ENCODE measurements around the gene CNN1.
"Not testable (repeated sequence)": the region's sequence is repeated elsewhere in the genome, so short reads cannot be mapped to it uniquely, and the experiment has no call there.

The CNN1 gene

GRCh38 chr19:11570039-11570462 is 31.4 kb downstream of the CNN1 start:
- H3K9me3 Mint-ChIP-seq (ENCODE audit: low read depth): no peaks in the 10 kb centered on the region
- no peak overlapping the region for H3K27ac Mint-ChIP-seq
- H3K27me3 Mint-ChIP-seq: no peaks in the 10 kb centered on the region
- peaks cover 1% of the 10 kb centered on the region for H3K4me1 Mint-ChIP-seq (ENCODE audit: low read depth)
- H3K36me3 Mint-ChIP-seq: peaks cover 3% of the 10 kb centered on the region
- H3K4me3 Mint-ChIP-seq: no peak overlapping the region

DNA sequence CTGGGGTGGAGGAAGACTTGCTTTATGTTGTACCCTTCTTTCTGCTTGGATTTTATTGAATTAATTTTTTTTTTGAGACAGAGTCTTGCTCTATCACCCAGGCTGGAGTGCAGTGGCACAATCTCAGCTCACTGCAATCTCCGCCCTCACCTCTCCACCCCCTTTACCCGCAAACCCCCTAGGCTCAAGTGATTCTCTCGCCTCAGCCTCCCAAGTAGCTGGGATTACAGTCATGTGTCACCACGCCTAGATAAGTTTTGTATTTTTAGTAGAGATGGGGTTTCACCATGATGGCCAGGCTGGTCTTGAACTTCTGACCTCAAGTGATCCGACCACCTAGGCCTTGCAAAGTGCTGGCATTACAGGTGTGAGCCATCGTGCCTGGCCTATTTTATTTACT is 34.7 kb downstream of the CNN1 start:
- H3K36me3 Mint-ChIP-seq; H3K4me1 Mint-ChIP-seq (ENCODE audit: low read depth); H3K4me3 Mint-ChIP-seq; H3K27ac Mint-ChIP-seq; H3K9me3 Mint-ChIP-seq (ENCODE audit: low read depth); H3K27me3 Mint-ChIP-seq: not testable (repeated sequence)

DNA sequence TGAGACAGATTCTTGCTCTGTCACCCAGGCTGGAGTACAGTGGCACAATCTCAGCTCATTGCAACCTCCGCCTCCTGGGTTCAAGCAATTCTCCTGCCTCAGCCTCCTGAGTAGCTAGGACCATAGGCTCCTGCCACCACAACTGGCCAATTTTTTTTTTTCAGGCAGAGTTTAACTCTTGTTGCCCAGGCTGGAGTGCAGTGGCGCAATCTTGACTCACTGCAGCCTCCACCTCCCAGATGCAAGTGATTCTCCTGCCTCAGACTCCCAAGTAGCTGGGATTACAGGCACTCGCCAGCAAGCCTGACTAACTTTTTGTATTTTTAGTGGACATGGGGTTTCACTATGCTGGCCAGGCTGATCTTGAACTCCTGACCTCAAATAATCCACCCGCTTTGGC is 35.1 kb downstream of the CNN1 start:
- H3K4me3 Mint-ChIP-seq; H3K27ac Mint-ChIP-seq; H3K4me1 Mint-ChIP-seq (ENCODE audit: low read depth); H3K9me3 Mint-ChIP-seq (ENCODE audit: low read depth); H3K27me3 Mint-ChIP-seq; H3K36me3 Mint-ChIP-seq: not testable (repeated sequence)

GRCh38 chr19:11574689-11575088 is 36.0 kb downstream of the CNN1 start:
- H3K36me3 Mint-ChIP-seq: no peaks in the 10 kb centered on the region
- peaks cover 9% of the 10 kb centered on the region for H3K4me1 Mint-ChIP-seq (ENCODE audit: low read depth)
- H3K27me3 Mint-ChIP-seq: no peaks in the 10 kb centered on the region
- H3K4me3 Mint-ChIP-seq: no peak overlapping the region
- H3K9me3 Mint-ChIP-seq (ENCODE audit: low read depth): no peaks in the 10 kb centered on the region
- H3K27ac Mint-ChIP-seq: no peak overlapping the region

DNA sequence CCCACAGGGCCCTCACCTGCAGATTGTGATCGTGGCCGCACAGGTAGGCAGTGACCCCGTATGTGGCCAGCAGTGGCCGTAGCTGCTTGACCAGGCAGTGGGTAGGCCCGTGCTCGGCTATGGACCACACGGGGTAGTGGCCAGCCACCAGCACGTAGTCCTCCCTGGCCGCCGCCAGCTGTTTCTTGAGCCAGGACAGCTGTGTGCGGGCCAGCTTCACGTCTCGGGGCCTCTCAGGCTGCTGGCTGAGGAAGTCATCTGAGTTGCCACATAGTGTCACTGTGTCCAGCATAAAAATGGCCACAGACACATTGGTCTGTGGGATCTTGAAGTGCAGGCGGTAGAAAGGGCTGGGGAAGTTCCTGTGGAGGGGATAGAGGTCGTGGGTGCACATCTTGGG is 37.6 kb downstream of the CNN1 start:
- no peak overlapping the region for H3K27ac Mint-ChIP-seq
- peaks cover 18% of the 10 kb centered on the region for H3K4me1 Mint-ChIP-seq (ENCODE audit: low read depth)
- H3K9me3 Mint-ChIP-seq (ENCODE audit: low read depth): no peaks in the 10 kb centered on the region
- no peaks in the 10 kb centered on the region for H3K27me3 Mint-ChIP-seq
- no peaks in the 10 kb centered on the region for H3K36me3 Mint-ChIP-seq
- no peak overlapping the region for H3K4me3 Mint-ChIP-seq

DNA sequence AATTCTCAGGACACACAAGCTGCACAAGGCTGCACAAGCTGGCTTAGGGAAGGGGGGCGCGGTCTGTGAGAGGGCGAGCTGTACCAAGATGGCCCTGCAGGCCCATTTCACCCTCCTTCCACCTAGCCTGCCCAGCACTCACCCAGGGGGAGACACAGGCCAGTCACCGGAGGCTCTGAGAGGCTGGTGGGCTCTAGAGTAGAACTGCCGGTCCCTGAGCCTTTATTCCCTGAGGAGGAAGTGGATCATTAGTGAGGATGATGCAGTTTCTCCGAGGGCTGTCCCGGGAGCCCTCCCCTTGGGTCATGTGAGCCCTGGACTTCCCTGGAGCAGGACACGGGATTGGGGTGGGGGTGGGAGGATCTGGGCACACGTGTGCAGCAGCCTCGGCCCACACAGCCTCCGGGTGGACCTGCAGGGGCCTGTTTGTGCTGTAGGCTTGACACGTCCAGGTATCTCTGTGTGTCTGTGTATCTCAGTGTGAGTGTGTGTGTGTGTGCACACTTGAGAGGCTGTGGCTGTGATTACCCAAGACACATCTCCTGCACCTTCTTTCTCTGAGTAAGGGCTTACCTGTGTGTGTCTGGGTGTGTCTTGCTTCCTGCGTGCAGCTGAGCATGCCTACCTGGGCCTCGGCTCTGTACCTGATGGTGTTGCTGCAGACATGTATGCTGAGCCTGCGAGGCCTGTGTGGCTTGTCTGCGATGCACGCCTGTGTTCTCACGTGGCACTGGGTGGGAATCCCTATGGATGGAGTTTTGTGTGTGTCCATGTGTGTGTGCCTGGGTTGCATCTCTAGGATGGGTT is 39.0 kb downstream of the CNN1 start, which contains the start of gene ACP5:
ACP5 (minus strand) TSS at position 195 of the 807 bp plus-strand sequence. CDS start 328 bp downstream, outside the sequence.
- H3K4me3 Mint-ChIP-seq: peak within 1 kb of the TSS; percentile 75
- H3K36me3 Mint-ChIP-seq: no peaks in the 10 kb centered on the region
- no peaks in the 10 kb centered on the region for H3K27me3 Mint-ChIP-seq
- no peaks in the 10 kb centered on the region for H3K9me3 Mint-ChIP-seq (ENCODE audit: low read depth)
- peaks cover 28% of the 10 kb centered on the region for H3K4me1 Mint-ChIP-seq (ENCODE audit: low read depth)
- H3K27ac Mint-ChIP-seq: peak within 1 kb of the TSS; percentile 34

DNA sequence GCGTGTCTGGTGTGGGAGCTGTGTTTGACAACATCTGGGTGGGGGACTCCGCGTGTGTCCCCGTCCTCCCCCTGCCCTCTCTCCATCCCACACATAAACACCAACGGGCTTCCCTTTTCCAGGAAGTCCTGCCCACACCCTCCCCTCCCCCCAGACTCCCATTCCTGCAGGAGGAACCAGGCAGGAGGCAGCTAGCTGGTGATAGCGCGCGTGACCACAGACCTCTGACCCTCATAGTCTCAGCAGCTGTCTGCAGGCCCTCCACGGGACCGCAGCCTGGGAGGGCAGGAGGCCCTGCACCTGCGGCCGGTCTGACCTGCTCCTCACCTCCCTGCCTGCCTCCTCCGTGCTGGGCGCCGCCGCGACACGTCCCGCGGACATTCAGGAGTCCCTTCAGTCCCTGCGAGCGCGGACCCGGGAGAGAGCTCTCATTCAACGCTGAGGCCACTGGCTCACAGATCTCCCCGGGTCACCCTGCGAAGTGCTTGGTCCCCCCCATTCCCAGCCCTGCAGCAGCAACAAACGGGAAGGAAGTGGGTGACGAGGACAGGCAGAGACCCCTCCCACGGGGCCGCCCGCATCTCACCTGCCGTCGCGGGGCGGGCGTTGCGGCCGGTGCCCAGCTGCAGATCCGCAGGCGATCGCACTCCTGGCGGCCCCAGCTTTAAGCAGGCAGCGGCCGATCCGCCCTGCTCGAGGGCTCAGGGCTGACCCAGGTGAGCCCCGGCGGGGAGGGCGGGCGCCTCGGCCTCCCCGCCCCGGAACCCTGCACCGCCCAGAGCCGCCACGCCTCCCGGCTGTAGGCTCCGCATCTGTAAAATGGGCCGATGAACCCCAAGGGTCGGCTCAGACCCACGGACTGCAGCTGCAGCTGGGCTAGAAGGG is 39.8 kb downstream of the CNN1 start:
- no peaks in the 10 kb centered on the region for H3K27me3 Mint-ChIP-seq
- H3K36me3 Mint-ChIP-seq: no peaks in the 10 kb centered on the region
- no peaks in the 10 kb centered on the region for H3K9me3 Mint-ChIP-seq (ENCODE audit: low read depth)
- peak overlapping the region; percentile 75 for H3K4me3 Mint-ChIP-seq
- peak overlapping the region; percentile 34 for H3K27ac Mint-ChIP-seq
- H3K4me1 Mint-ChIP-seq (ENCODE audit: low read depth): peaks cover 30% of the 10 kb centered on the region

DNA sequence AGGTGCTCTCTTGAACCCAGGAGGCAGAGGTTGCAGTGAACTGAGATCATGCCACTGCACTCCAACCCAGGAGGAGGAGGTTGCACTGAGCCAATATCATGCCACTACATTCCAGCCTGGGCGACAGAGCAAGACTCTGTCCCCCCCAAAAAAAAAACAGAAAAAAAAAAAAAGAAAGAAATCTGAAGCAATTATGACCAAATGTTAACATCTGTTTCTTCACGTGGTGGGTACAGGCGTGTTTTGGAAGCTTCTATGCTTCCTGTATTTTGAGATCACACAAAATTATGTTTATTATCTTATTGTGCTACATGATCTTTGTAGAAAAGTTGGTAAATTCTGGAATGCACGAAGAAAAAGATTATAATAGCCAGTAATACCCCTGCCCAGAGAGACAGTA is 41.5 kb downstream of the CNN1 start:
- no peaks in the 10 kb centered on the region for H3K36me3 Mint-ChIP-seq
- peaks cover 31% of the 10 kb centered on the region for H3K4me1 Mint-ChIP-seq (ENCODE audit: low read depth)
- H3K4me3 Mint-ChIP-seq: no peak overlapping the region
- H3K27me3 Mint-ChIP-seq: no peaks in the 10 kb centered on the region
- H3K27ac Mint-ChIP-seq: no peak overlapping the region
- H3K9me3 Mint-ChIP-seq (ENCODE audit: low read depth): no peaks in the 10 kb centered on the region

DNA sequence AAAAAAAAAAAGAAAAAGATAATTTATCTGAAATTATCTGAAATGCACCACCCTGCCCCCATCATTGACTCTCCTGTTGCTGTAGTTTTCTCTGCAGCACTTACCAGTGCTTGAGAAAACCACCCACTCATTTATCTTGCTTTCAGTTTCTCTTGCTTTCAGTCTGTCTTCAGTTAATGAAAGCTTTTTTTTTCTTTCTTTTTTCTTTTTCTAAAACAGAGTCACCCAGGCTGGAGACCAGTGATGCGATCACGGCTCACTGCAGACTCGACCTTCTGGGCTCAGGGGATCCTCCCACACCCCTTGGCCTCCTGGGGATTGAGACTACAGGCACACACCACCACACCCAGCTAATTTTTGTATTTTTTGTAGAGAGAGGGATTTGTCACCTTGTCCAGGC is 43.1 kb downstream of the CNN1 start:
- peak overlapping the region; percentile 74 for H3K4me3 Mint-ChIP-seq
- H3K27me3 Mint-ChIP-seq: no peaks in the 10 kb centered on the region
- H3K9me3 Mint-ChIP-seq (ENCODE audit: low read depth): no peaks in the 10 kb centered on the region
- H3K27ac Mint-ChIP-seq: peak overlapping the region; percentile 94
- no peaks in the 10 kb centered on the region for H3K36me3 Mint-ChIP-seq
- H3K4me1 Mint-ChIP-seq (ENCODE audit: low read depth): peaks cover 31% of the 10 kb centered on the region

- Mint-ChIP-seq H3K9me3 (ENCODE audit: low read depth) (no peaks in the 10 kb centered on the region), H3K4me1 (ENCODE audit: low read depth) (peaks cover 12% of the 10 kb centered on the region), H3K4me3 (no peak overlapping the region), H3K27me3 (no peaks in the 10 kb centered on the region), H3K27ac (no peak overlapping the region), H3K36me3 (no peaks in the 10 kb centered on the region)
Observed at GRCh38 chr19:11586331-11586730, 47.7 kb downstream of the CNN1 start.

DNA sequence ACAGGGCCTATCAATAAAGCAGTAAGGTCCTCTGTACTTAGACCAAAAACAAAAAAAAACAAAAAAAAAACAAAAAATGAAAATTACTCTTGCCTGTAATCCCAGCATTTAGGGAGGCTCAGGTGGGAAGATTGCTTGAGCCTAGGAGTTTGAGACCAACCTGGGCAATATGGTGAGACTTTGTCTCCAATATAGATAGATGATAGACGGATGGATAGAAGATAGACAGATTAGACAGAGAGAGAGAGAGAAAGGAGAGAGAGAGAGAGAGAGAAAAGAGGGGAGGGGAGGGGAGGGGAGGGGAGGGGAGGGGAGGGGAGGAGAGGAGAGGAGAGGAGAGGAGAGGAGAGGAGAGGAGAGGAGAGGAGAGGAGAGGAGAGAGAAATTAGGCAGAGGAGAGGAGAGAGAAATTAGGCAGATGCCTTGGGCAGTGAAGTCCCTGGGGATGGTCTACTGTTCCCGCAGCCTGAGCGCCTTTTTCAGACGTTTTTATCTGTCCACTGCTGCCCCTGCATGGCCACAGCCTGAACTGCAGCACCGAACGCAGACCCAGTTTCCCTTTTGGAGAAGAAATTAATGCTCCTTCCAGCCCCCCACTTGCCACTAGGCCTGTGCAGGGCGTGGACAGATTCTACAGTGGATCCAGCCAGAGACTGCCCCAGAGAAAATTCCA is 48.8 kb downstream of the CNN1 start:
- Mint-ChIP-seq H3K9me3 (ENCODE audit: low read depth) (no peaks in the 10 kb centered on the region), H3K36me3 (no peaks in the 10 kb centered on the region), H3K4me3 (no peak overlapping the region), H3K4me1 (ENCODE audit: low read depth) (peaks cover 4% of the 10 kb centered on the region), H3K27ac (no peak overlapping the region), H3K27me3 (no peaks in the 10 kb centered on the region)

DNA sequence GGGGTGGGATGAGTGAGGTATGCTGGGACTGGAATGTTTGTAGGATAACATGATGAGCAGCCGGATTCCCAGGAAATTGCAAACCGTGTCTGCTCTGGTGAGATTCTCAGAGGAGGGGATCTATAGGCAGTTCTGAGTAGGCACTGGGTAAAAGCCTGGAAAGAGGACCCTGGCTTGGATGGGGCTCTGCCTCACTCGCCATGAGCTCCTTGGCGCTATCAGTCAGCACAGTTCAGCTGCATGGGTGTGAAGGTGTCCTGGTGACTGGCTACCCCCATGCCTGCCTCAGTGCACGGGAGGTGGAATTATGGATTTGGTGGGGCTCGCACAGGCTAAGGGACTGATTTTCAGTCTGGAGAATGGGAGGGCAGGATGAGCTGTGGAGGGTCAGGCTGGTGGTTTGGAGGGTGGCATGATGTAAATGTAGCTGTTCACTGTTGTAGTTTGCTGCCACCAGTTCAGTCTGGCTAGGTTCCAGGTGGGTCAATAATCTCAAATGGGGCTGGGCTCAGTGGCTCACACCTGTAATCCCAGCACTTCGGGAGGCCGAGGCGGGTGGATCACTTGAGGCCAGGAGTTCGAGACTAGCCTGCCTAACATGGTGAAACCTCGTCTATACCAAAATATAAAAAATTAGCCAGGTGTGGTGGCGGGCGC is 49.5 kb downstream of the CNN1 start:
- no peaks in the 10 kb centered on the region for H3K27me3 Mint-ChIP-seq
- peaks cover 4% of the 10 kb centered on the region for H3K4me1 Mint-ChIP-seq (ENCODE audit: low read depth)

DNA sequence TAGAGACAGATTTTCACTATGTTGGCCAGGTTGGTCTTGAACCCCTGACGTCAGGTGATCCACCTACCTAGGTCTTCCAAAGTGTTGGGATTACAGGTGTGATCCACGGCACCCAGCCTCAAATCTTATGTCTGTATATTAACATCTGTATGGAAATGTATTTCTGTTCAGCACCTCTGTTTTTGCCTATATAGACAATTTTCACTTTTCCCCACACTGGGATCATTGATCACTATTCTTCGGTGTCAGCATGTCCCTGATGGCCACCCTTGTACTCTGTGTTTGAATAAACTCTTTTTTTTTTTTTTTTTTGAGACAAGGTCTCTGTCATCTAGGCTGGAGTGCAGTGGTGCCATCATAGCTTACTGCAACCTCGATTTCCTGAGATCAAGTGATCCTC is 55.4 kb downstream of the CNN1 start:
- H3K27me3 Mint-ChIP-seq: no peaks in the 10 kb centered on the region
- no peak overlapping the region for H3K4me3 Mint-ChIP-seq
- H3K4me1 Mint-ChIP-seq (ENCODE audit: low read depth): peaks cover 13% of the 10 kb centered on the region
- no peak overlapping the region for H3K27ac Mint-ChIP-seq
- H3K9me3 Mint-ChIP-seq (ENCODE audit: low read depth): no peaks in the 10 kb centered on the region
- no peaks in the 10 kb centered on the region for H3K36me3 Mint-ChIP-seq

More for the DNA sequence above, 49.5 kb downstream of the CNN1 start:
- Mint-ChIP-seq H3K9me3 (ENCODE audit: low read depth) (no peaks in the 10 kb centered on the region), H3K4me3 (no peak overlapping the region), H3K27ac (no peak overlapping the region), H3K36me3 (no peaks in the 10 kb centered on the region)

DNA sequence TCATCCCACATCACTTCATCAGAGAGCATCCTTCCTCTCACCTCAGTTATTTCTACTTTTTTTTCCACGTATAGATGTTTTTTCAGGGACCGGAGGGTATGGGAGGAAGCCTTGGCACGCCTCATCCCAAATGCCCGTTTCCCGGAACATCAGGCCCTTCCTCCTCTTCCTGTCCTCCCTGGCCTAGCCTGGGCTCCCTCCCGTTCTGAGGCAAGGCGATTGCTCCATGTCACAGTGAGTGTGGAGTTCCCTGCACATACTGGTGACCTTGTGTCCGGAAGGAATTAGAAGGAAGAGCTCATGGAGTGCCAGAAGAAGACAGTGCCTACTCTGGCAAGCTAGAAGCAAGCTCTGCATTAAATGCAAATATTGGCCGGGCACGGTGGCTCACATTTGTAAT is 57.5 kb downstream of the CNN1 start:
- Mint-ChIP-seq H3K27ac (no peak overlapping the region), H3K27me3 (no peaks in the 10 kb centered on the region), H3K9me3 (ENCODE audit: low read depth) (no peaks in the 10 kb centered on the region), H3K4me3 (peak overlapping the region; percentile 93), H3K4me1 (ENCODE audit: low read depth) (peaks cover 28% of the 10 kb centered on the region), H3K36me3 (no peaks in the 10 kb centered on the region)
